D721Med (cell line): ENCODE data around the gene TLCD4.
"Not testable (repeated sequence)": the region's sequence is repeated elsewhere in the genome, so short reads cannot be mapped to it uniquely, and the experiment has no call there.

Source experiments
- DNase-seq: peaks from one replicate; pipeline ENCODE4 v3.0.0; 2011; ENCODE audit warnings: low spot score; ENCODE audit not compliant: insufficient read length
- FAIRE-seq: peaks from 2 replicates; lab custom pipeline; 2011; peaks lifted over from hg19 to GRCh38; lab: Jason Lieb, UNC
- TF ChIP-seq, protein P1 (sequence below): IDR thresholded peaks from 2 replicates; pipeline ENCODE4 v1.5.1; 2012; ENCODE audit warnings: mild to moderate bottlenecking, control low read depth; ENCODE audit not compliant: insufficient read depth; ENCODE audit errors: missing control alignments

TLCD4 gene

DNA sequence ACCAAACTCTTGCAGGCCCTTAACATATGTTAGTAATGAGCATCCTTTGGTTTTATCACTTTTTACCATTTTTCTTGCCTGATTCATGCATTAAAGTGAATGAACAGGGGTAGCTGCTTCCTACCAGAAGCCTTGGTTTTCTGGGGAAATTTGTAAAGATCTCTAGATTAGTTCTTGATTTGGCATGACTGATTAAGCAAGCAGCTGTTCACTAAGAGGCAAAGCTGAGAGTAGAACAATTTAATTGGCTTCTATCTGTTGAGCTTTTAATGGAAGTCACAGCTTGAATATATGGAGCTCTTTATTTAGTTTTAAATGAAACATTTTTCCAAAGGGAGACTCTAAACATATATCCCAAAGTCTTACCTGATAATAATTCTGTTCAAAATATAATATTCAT lies 23.6 kb downstream of the TLCD4 start:
- TF ChIP-seq, protein P1, sequence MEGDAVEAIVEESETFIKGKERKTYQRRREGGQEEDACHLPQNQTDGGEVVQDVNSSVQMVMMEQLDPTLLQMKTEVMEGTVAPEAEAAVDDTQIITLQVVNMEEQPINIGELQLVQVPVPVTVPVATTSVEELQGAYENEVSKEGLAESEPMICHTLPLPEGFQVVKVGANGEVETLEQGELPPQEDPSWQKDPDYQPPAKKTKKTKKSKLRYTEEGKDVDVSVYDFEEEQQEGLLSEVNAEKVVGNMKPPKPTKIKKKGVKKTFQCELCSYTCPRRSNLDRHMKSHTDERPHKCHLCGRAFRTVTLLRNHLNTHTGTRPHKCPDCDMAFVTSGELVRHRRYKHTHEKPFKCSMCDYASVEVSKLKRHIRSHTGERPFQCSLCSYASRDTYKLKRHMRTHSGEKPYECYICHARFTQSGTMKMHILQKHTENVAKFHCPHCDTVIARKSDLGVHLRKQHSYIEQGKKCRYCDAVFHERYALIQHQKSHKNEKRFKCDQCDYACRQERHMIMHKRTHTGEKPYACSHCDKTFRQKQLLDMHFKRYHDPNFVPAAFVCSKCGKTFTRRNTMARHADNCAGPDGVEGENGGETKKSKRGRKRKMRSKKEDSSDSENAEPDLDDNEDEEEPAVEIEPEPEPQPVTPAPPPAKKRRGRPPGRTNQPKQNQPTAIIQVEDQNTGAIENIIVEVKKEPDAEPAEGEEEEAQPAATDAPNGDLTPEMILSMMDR, result no peak
- FAIRE-seq, result no peak
- no peak for DNase-seq

- DNase-seq, result no peak
- no peak for FAIRE-seq
- TF ChIP-seq, protein P1, result no peak
These were observed 28.3 kb downstream of the TLCD4 start for GRCh38 chr1:95145493-95145892.

GRCh38 chr1:95146637-95147036 lies 29.5 kb downstream of the TLCD4 start:
- no peak for FAIRE-seq
- TF ChIP-seq, protein P1, result no peak
- DNase-seq, result no peak

DNA sequence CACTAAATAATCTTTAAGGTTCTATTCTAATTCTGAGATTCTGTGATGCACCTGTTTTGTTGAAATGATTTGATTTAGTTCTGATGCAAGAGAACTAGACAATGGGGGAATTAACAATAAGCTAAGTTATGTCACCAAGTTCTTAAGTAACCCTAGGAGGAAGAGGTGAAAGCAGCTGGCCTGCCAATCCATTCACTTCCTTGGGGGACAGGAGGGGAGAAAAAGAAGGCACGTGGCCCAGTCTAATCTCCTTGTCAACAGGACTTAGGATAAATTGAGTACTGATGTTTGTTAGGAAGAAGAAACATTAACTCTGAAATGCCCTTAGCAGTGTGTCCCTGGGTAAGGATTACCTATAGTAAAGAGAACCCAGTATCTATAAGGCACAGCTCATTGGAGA lies 36.9 kb downstream of the TLCD4 start:
- DNase-seq (no peak), FAIRE-seq (no peak)
- TF ChIP-seq, protein P1, result no peak

DNA sequence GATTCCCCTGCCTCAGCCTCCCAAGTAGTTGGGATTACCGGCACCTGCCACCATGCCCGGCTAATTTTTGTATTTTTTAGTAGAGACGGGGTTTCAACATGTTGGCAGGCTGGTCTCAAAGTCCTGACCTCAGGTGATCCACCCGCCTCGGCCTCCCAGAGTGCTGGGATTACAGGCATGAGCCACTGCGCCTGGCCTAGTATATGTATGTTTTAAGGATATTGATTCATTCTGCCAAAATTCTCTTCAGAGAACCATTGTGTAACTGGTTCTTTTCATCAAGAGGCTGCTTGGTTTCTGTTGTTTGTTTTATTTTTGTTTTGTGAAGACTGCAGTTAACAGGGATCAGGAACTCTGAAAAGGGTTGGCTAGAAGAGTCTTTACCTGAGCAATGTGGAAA lies 48.4 kb downstream of the TLCD4 start:
- DNase-seq, FAIRE-seq: not testable (repeated sequence)
